Superior temporal gyrus (tissue), 1 donor: Measurements from ENCODE around the gene LYRM4.
"Not testable (repeated sequence)": the region's sequence is repeated elsewhere in the genome, so short reads cannot be mapped to it uniquely, and the experiment has no call there.

ENCODE experiments used
- DNase-seq: peaks from one replicate; pipeline ENCODE4 v3.0.0-alpha.2; 2016; ENCODE audit errors: extremely low spot score

LYRM4 gene

DNA sequence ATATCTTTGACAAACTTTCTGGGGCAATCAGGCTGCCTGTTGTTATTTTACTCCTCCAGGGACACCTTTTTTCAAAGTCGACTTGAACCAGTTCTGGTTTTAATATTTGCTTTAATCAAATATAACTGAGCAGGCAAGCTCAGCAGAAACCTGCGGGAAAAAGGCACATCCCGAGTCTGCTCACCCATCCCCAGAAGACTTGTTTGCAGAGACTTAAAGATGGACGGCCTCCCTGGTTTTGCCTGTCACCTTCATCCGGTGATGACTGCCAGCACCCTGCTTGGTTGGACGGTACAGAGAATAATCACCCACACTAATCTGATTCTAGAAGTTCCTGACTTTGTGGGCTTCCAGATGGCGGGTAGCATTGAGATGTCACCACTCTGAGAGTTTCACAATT is 138.8 kb downstream of the LYRM4 start:
- DNase-seq: no peak

GRCh38 chr6:5121479-5121878 is 139.3 kb downstream of the LYRM4 start:
- no peak for DNase-seq

- DNase-seq: not testable (repeated sequence)
Observed at GRCh38 chr6:5120543-5120942, 140.2 kb downstream of the LYRM4 start.

GRCh38 chr6:5120011-5120410 is 140.7 kb downstream of the LYRM4 start:
- DNase-seq: no peak

GRCh38 chr6:5119090-5119951 is 141.4 kb downstream of the LYRM4 start:
- DNase-seq: no peak

DNA sequence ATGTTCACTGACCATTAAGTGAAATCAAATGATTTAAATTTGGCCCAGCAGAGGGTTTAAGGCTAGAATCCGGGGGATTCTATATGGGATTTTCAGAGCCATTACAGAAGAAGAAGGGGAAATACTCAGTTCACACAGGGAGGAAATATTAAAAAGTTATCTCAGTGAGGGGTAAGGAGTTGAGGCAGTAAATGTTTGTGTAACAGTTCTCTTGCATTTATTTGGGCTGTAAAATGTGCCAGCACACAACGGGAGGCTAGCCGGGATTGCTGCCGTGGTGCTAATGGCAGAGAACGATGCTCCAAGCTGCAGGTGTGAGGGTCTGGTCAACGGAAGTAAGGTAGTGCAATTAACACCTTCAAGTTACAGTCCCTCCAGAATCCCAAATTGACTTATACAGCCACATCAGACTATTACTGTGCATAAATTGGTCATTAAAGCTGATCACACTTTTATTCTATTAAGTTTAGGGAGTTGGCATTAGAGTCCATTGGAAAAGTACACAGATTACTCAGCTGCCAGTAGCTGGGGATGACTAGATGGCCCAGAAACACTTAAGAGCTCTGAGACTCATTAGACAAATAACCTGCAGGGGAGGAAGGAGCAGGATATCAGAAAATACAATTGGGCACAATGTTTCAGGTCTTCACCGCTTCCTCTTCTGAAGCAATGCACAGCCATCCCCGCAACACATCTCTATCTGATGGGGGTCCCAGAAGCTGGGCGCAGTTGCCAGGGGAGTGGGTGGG is 144.3 kb downstream of the LYRM4 start:
- no peak for DNase-seq

DNA sequence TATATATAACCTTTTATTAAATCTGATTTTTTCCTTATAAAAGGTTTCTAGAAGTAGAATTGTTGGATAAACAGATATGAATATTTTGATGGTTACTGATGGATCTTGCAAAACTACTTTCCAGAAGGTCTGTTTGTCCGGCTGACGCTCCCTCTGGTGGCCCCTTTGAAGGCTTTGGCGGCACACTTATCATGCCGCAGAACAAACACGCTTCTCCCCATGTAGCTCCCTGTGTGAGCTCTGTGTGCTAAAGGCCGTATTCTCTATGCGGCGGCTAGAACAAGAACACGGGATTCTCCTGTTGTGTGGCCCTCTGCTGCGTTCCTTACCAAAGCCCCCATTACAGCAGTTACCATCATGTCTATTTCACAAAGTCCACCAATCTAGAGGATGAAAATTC is 145.6 kb downstream of the LYRM4 start:
- no peak for DNase-seq

- no peak for DNase-seq
Observed at GRCh38 chr6:5113096-5113495, 147.7 kb downstream of the LYRM4 start.

- no peak for DNase-seq
Observed at GRCh38 chr6:5112066-5112799, 148.5 kb downstream of the LYRM4 start.

- DNase-seq: no peak
Observed at GRCh38 chr6:5111626-5112025, 149.1 kb downstream of the LYRM4 start.

DNA sequence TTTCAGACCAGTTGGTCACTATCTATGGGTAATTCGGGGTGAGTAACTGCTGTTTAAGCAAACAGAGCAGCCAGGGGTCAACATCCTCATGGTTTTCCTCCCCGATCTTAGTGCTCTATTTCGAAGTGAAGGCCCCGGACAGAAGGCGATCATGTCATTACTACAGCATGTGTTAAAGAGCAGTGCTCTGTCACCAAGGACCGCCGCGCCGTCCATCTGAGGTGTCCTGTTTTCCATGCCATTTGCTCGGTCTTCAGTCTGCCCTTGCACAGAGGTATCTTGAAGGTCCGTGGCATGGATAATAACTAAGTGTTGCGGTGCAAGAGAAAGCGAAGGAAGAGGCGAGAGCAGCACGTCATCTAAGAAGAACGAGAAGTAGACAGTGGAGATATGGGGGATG is 150.5 kb downstream of the LYRM4 start:
- no peak for DNase-seq

DNA sequence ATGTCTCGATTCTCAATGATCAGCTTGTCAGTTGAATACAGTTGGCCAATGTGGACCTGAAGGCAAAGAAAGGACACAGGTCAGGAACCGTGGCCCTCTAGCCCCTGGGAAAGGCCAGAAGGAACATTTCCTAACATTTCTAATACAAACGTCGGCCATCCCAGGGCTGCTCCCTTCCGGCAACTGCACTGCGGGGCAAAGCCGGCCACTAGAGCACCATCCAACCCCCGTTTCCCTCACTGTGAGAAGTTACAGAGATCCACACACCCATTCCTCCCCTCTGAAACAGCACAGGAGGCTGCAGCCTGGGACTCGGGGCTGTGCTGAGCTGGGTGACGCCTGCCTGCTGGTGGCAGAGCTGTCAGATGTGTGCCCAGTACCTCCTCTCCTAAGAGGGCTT is 151.3 kb downstream of the LYRM4 start:
- no peak for DNase-seq

- no peak for DNase-seq
Observed at GRCh38 chr6:5108536-5109150, 152.1 kb downstream of the LYRM4 start.

- DNase-seq: peak; percentile 42
Observed at GRCh38 chr6:5108068-5108467, 152.7 kb downstream of the LYRM4 start.

DNA sequence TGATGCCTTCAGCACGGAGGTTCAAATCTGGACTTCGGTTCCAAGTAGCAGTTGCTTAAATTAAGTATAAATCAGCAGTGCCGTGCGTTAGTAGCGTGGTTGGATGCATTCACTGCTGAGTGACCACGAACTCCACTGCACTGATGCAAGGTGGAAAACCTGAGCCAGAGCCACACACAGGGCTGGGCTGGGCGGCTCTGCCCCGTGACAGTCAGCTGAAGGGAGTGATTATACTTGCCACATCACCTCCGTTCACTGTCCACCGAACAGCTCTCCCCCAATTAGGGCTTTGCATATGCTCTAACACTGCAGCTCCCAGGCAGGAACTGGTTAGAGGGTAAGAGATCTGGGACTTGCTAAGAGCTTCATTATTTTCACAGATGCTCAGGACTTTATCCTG is 153.4 kb downstream of the LYRM4 start:
- DNase-seq: no peak

GRCh38 chr6:5105146-5105545 is 155.6 kb downstream of the LYRM4 start:
- DNase-seq: no peak

DNA sequence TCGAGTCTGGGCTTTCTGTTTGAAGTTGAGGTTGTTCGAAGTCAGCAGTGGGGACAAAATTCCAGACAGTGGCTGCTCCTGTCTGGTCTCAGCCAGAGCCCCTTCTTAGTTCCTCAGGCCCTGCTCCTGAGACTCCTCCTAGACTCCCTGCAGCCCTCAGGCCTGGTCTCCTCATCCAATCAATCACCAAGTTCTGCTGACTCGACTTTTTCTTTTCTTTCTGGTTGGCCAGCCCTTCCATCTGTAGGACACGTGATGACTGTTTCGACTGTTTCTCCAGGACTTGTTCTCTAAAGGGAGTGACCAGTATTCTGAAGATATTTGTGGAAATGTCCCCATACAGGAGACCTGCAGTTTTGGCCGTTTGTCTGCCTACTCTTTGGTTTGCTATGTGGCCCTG is 156.1 kb downstream of the LYRM4 start:
- DNase-seq: no peak

- no peak for DNase-seq
Observed at GRCh38 chr6:5103250-5103649, 157.5 kb downstream of the LYRM4 start.

GRCh38 chr6:5102267-5102970 is 158.3 kb downstream of the LYRM4 start:
- no peak for DNase-seq

GRCh38 chr6:5100806-5101205 is 159.9 kb downstream of the LYRM4 start:
- DNase-seq: no peak

GRCh38 chr6:5099537-5099936 is 161.2 kb downstream of the LYRM4 start:
- no peak for DNase-seq
